Mesenteric fat pad (tissue), 1 donor: ENCODE results near the gene CNN2. TPM values are rescaled to one million over a fixed set of nuclear protein-coding genes. Genes with fewer than 3 reads are reported as not detected.
A peak's percentile ranks its signal among the peaks of the same experiment; 100 is the strongest.

Experiments
- DNase-seq: peaks from one replicate; pipeline ENCODE4 v3.0.0-alpha.2; 2020; ENCODE audit warnings: low spot score
- total RNA-seq: library from RNA; stranded (reverse); fragmentation: NEBNext Ultra II Directional; extraction: Animal tissue kit (Norgen Biotek cat#: 25700); gene quantifications from one replicate; pipeline ENCODE4 v1.2.1, GENCODE V29; 2021
- donor health status: DM: yes; HTN: yes; CAD: no.

The CNN2 gene
- total RNA-seq, 1 donor from 2014 or later: 124 TPM

DNA sequence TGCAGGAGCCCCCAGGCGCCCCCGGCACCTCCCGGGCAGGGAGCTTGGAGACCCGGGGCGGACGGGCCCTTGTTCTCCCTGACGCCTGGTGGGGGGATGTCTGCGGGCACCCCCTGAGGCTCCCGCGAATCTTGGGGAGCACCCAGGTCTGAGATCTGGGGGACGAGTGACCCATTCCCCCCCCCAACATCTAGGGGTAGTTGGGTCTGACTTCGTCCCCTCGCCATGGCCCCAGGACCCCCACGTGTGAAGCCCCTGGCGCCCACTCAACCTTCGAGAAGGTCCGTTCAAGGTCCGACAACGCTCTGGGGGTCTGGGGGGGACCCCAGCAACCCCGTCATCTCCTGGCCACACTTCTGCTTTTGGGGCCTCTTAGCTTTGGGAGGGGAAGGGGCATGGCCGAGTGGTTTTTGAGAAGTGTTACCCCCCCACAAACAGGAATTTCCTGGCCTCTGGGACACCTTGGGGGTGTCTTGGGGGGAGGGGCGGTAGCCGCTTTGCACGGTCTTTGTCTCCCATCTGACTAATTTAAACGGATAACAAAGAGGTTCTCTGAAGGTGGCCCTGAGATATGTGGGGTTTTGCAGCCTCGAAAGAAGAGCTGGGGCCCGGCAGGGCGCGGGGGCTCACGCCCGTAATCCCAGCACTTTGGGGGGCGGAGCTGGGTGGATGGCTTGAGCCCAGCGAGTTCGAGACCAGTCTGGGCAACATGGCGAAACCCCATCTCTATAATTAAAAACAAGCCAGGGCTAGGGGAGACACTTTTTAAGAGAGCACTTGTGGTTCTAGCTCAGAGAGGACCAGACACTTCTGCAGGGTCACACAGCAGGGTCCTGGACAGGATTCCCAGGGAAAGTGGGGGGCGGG, 608 bp downstream of the CNN2 start:
- DNase-seq: no peak

DNA sequence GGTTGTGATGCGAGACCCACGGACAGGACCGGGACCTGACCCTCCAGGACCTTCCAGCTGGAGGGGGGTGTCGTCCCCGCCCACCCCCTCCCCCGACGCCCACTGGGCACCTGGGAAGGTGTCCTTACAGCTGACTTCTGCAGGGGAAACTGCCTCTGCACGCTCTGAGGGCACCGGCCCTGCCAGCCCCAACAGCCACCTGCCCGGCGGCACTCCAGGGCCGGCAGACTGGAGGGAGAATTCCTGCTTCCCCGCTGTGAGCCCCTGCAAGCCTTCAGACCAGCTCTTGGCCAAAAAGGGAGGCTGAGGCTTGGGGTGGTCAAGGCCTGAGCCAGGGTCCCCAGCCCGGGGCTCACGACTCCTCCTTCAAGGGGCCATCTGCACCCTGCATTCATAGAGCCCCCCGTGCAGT, 1.2 kb downstream of the CNN2 start:
- no peak for DNase-seq

DNA sequence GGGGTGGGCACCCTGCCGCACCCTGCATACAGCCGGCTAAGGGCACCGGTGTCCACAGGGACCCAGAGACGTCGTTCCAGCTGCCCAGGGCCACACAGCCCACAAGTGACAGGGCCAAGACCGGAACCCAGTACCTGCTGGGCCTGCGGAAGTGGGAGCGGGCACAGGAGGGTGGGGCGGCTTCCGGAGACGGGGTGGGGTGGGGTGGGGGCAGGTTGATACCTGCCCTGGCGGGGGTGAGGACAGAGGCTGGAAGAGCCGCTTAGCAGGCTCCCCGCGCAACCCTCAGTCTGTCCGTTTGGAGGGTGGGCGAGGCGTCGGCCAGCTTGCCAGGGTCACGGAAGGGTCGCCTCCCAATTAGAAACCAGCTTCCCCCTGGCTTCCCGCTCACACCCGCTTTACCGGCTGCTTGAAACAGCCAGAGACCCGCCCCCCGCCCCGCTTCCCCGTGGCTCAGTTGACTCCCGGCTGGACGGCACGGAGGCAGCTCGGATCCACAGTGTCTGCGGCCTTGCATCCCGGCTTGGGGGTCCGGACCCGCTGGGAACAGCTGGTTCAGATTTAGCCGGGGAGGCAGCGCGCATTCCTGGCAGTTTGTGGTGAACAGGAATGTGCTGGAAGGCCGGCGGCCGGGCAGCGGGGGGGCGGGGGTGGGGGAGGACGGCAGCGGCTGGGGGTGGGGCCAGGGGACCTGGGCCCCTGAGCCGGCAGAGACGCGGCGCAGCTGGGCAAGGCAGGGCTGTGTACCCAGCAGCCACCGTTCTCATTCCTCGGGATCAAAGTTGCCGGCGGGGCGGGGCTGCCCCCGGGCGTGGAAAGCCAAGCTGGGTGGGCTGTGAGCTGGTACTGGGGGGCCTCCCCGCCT, 1.9 kb downstream of the CNN2 start:
- DNase-seq: no peak

DNA sequence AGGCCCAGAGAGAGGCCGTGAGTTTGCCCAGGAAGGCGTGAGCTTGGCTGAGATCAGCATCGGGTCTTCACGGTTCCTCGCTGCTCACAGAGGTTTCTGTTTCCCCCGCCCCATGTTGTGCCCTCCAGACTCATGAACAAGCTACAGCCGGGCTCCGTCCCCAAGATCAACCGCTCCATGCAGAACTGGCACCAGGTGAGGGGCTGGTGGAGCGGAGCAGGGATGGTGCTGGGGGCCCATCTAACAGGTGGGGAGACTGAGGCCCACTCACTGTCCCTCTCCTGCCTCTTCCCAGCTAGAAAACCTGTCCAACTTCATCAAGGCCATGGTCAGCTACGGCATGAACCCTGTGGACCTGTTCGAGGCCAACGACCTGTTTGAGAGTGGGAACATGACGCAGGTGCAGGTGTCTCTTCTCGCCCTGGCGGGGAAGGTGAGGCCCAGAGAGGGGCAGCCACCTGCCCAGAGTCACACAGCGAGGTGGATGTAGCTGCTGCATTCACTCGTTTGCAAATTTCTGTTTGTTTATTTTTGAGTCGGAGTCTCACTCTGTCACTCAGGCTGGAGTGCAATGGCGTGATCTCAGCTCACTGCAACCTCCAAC, 6.0 kb downstream of the CNN2 start:
- DNase-seq: no peak

DNA sequence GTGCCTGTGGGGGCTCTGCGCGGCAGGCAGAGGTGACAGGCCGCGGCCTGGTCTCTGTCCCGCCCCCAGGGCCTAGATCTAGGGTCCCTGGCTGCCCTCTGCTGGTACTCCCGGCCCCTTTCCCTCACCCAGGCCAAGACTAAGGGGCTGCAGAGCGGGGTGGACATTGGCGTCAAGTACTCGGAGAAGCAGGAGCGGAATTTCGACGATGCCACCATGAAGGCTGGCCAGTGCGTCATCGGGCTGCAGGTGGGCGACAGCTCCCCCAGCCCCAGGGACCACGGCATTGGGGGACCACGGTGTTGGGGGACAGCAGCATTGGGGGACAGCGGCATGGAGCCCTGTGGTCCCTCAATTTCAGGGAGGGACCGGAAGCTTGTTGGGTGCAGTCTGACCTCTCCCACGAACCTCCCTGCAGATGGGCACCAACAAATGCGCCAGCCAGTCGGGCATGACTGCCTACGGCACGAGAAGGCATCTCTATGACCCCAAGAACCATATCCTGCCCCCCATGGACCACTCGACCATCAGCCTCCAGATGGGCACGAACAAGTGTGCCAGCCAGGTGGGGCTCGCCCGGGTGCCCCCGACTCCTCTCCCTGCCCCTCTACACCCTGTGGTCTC, 9.7 kb downstream of the CNN2 start:
- DNase-seq: no peak

DNA sequence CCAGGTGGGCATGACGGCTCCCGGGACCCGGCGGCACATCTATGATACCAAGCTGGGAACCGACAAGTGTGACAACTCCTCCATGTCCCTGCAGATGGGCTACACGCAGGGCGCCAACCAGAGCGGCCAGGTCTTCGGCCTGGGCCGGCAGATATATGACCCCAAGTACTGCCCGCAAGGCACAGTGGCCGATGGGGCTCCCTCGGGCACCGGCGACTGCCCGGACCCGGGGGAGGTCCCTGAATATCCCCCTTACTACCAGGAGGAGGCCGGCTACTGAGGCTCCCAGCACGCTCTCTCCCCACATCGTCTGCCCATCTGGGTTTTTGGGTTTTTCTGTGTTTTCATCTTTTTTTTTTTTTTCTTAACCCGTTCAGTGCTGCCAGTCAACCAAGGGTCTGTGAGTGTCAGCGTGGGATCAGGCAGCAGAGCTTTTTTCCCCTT, 11.2 kb downstream of the CNN2 start:
- no peak for DNase-seq

DNA sequence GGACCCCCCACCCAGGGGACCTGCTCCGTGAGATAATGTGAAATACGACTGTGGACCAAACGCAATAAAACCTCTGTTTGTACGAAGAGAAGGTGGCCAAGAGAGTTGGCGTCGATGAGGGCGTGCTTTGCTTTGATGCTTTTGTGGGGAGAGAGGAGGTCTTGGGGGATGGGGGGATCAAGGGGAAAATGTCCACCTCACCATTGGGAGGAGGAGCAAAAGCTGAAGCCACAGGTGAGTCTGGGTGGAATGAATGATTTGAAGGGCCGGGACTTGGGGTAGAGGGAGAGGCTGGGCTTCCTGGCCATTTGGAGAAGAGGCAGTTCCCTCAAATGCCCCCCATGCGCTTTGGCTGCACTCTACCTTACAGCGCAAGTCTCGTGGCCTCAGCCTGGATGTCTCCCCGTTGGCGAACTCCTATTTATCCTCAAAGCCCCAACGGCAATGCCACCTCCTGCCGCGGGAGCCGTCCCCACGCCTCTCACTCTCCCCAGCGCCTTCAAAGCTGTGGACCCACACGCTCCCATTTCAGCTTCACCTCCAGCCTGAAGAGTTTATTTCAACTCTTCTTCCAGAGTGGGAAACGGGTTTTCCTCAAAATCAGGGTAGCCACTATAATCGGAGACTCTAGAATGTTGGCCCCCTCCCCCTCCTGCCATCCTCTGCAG, 12.7 kb downstream of the CNN2 start:
- no peak for DNase-seq

DNA sequence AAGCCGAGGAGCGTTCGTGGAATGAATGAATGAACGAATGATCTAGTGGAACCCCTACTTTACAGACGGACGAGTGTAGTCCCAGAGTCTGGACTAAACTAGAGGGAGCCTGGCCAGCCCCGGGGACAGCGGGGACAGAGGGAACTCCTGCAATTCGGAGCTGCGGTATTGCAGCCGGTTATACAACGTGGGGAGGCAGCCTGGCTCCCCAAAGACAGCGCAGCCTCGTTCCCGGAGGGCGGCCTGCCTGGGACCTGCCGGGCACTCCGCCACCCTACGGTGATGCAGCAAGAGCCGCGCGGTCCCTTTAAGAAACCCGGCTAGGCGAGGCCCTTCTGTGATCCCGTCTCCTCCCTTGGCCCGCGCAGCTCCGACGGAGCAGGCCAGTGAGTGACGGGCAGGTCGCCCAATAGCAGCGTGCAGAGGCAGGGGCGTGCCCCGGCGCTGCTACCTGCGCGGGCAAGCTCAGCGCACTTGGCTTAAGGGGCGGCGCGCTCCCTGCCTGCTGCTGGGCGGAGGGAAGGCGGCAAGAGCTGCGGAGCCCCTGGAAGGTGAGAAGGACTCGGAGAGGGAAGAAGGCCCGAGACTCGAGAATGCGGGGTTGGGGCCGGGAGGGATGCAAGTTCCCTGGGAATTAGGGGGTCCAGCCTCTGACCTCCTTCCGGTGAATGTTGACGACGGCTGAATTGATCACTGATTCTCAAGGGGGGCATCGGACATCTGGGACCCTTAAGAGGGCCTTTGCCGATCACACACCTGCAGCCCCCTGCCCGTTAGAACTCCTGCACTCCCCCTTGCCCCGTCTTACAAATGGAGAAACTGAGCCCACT, 13.5 kb downstream of the CNN2 start, which contains the start of gene ABCA7:
Gene ABCA7, plus strand, starts transcription at position 462 of the 830 bp plus-strand sequence. CDS start 1,255 bp downstream, outside the sequence.
- peak; percentile 99 for DNase-seq

DNA sequence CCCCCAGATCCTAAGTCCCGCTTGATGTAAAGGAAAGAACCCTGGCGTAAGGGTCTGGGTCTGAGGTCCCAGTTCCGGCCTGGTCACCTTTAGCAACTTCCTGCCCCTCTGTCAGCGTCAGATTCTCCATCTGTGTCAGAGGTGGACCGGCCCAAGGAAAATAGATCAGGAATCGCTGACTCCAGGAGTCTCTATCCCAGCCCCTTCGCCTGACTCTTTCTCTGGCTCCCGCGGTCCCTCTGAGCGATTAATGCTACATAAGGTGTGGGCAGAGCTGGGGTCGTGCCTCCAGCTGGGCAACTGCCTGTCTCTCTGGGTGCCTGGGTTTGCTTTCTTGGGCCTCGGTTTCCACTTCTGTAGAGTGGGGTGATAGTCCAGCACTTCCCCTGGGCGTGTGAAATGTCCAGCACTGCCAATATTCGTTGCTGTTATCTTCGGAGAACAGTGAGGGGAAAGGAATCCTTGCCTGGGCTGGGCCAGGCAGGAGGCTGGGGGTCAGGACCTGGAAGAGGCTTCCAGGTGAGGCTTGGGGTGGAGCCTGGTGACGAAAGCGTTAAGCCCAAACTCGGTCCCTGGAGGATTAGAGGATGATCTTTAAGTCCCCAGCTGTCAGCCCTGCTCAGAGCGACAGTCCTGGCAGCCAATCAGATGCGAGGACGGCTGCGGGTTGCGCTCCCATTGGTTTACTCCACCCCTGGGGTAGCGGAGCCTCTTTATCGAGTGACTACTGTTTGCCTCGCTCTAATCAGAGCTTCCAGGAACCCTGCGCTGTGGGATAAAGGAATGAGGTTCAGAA, 14.3 kb downstream of the CNN2 start:
- DNase-seq: no peak

DNA sequence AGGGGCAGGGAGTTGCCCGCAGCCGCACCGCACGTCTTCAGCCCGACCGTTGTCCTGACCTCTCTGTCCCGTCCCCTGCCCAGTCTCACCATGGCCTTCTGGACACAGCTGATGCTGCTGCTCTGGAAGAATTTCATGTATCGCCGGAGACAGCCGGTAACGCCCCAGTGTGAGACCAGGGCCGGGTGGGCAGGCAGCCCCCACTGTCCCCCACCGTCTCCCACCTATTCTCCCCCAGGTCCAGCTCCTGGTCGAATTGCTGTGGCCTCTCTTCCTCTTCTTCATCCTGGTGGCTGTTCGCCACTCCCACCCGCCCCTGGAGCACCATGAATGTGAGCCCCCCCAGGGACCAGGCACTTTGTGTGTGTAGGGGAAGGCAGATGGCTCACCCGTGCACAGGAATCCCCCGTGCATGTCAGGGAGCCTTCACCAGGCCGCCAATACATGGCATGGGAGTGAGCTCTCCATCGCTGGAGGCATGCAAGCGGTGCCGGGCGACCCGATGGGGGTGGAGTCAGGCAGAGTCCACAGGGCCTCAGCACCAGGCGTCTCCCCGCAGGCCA, 14.9 kb downstream of the CNN2 start:
- DNase-seq: no peak

DNA sequence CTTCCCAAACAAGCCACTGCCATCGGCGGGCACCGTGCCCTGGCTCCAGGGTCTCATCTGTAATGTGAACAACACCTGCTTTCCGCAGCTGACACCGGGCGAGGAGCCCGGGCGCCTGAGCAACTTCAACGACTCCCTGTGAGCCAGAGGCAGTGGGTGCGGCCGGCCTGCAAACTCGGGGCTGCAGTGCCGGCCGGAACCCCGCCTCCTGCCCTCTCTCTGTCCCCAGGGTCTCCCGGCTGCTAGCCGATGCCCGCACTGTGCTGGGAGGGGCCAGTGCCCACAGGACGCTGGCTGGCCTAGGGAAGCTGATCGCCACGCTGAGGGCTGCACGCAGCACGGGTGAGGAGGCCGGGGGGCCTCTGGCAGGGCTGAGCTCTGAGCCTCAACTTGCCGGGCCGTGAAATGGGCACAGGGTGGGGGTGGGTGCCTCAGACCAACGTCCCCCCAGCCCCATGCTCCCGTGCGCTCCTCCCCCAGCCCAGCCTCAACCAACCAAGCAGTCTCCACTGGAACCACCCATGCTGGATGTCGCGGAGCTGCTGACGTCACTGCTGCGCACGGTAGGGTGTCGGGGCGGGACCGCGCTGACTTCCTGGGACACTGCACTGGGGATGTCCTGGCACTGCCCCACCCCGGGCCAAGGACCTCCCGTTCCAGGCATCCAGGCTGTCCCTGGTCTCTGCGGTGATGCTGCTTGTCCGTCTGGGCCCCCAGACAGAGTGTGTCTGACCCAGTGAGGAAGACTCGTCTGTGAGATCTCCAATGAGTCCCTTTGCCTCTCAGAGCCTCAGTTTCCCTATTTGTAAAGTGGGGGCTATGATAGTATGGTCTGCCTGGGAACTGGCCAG, 15.7 kb downstream of the CNN2 start:
- DNase-seq: no peak

DNA sequence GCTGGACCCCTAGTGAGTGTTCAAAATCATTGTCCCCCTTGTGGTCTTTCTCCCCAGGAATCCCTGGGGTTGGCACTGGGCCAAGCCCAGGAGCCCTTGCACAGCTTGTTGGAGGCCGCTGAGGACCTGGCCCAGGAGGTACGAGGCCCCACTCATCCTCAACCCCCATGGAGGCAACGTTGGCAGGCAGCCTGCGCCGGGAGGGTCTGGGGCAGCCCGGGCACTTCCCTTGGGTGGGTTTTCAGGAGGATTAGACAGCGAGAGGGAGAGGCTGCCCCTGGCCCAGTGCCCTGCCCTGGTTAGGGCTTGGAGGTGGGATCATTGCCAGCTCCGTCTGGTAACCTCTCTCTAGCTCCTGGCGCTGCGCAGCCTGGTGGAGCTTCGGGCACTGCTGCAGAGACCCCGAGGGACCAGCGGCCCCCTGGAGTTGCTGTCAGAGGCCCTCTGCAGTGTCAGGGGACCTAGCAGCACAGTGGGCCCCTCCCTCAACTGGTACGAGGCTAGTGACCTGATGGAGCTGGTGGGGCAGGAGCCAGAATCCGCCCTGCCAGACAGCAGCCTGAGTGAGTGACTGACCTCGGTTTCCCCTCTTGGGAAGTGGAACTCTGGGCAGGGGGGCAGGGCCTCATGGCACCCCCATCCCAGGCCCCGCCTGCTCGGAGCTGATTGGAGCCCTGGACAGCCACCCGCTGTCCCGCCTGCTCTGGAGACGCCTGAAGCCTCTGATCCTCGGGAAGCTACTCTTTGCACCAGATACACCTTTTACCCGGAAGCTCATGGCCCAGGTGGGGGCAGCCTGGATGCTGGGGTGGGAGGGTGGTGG, 16.5 kb downstream of the CNN2 start:
- DNase-seq: no peak

DNA sequence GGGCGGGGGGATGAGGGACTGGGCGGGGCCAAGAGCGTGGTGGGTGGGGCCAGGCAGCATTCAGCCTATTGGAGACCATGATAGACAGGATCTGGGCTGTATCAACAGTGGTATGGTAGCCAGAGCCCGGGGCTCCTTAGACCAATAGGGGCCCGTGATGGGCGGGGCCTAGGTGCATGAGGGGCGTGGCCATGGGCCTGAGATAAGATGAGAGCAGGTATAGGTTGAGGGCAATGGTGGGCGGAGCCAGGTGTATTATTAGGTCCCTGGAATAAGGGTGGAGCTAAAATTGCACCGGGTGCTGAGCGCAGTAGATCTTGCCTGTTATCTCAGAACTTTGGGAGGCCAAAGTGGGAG, 18.8 kb downstream of the CNN2 start:
- no peak for DNase-seq

DNA sequence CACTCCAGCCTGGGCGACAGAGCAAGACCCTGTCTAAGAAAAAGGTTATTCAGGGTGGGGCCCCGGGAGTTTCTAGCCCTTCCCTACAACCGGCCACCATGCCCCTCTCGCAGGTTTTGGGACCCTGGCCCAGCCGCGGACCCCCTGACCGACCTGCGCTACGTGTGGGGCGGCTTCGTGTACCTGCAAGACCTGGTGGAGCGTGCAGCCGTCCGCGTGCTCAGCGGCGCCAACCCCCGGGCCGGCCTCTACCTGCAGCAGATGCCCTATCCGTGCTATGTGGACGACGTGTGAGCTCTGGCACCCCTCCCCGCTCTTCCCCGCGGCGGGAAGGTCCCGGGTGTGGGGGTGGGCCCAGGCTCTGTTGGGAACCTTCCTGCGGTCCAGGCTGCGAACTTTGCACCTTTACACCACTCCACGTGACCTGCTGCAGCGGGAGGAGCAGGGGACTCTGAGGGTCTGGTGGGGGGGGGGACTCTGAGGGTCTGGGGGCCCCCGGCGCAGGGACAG, 19.8 kb downstream of the CNN2 start:
- DNase-seq: no peak

DNA sequence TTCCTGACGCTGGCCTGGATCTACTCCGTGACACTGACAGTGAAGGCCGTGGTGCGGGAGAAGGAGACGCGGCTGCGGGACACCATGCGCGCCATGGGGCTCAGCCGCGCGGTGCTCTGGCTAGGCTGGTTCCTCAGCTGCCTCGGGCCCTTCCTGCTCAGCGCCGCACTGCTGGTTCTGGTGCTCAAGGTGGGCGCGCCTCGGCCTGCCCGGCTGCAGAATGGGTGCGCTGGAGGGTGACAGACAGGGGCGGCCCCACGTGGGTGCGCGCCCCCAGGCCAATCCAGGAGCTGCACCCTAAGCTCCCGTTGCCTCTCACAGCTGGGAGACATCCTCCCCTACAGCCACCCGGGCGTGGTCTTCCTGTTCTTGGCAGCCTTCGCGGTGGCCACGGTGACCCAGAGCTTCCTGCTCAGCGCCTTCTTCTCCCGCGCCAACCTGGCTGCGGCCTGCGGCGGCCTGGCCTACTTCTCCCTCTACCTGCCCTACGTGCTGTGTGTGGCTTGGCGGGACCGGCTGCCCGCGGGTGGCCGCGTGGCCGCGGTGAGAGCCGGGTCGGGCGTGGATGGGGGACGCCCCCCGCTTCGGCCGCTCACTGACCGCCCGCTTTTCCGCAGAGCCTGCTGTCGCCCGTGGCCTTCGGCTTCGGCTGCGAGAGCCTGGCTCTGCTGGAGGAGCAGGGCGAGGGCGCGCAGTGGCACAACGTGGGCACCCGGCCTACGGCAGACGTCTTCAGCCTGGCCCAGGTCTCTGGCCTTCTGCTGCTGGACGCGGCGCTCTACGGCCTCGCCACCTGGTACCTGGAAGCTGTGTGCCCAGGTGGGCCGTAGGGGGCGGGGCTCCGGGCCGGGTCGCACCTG, 20.7 kb downstream of the CNN2 start:
- no peak for DNase-seq

DNA sequence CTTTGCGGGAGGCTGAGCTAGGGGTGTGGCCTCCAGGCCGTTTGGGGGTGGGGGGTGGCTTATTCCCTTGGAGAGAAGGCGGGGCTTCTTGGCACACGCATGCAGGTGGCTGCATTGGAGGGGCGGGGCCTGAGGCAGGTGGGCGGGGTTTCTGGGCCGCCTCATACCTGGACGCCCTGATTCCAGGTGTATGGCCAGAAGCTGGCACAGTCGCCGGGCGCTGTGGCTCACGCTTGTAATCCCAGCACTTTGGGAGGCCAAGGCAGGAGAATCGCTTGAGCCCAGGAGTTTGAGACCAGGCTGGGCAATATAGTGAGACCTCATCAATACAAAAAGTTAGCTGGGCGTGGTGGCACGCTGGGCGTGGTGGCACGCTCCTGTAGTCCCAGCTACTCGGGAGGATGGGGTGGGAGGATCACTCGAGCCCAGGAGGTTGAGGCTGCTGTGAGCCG, 21.3 kb downstream of the CNN2 start:
- DNase-seq: no peak
